ENCODE results near the gene STXBP5.

Gene STXBP5

DNA sequence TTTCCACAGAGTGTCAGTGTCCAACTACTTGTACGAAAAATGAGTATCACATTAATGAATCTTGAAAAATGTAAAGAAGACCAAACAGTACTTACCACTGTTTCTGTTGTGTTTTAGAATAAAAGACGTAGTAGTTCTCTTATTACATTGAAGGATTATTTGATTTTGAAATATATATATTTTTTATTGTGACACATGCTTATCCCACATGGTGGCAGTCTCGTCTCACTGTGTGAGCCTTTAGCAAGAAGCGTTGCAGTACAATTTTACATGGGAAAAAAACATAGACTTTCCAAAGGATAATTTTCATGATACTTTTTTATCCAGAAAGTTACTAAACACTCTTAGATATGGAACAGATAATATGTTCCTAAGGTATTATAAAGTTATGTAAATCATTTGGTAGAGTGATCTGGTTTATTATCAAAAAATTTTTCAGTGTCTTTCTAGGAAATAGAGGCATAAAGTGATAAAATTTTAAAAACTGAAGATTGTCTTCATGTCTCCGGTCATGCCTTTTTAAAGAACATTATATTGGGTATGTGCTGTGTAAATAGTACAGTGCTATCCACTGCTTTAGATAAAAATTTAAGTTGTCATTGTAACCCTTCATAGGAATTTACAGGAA lies 186.8 kb downstream of the STXBP5 start:
- no peak for DNase-seq

DNA sequence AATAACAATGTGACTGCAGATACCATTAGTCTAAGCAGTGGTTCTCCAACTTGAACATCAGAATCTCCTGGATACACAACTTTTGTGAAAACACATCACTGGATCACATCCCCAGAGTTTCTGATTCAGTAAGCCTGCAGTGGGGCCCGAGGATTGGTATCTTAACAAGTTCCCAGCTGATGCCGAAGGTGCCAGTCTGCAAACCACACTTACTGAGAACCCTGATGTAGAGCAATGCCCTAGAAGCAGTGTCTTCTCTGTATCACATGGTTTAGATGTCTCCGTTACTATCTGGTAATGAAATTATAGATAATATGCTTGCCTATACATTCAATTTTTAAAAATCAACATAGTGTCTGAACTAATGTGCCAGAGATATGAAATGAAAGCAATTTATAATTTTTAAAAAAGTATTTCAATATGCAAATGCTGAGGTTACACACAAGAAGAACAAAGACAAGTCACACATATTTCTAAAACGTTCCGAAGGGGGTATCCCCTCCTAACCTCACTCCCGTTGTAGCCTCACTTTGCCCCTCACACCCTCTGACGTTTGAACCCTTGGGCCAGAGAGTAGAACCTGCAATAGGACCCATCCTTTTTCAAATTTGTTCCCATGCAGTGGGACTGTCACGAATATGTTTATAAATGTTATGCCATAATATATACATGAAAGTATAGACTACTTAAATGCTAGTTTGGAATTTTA lies 188.9 kb downstream of the STXBP5 start:
- no peak for DNase-seq

DNA sequence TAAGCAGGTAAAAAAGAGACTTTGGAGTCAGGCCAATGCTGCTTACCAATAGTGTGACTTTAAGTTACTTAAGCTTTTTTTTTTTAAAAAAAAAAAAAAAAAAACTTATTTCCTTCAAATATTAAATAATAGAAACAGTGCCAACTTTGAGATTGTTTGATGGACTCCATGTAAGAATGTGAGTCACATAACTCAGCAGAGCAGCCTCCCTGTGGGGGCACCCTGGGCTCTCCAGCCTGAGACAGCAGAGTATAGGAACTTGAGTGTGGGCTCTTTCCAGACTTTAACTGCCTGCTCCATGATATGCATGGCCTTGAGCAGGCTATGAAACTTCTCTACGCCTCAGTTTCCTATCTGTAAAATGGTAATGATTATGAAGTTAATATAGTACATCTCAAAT lies 190.9 kb downstream of the STXBP5 start:
- DNase-seq = no peak

DNA sequence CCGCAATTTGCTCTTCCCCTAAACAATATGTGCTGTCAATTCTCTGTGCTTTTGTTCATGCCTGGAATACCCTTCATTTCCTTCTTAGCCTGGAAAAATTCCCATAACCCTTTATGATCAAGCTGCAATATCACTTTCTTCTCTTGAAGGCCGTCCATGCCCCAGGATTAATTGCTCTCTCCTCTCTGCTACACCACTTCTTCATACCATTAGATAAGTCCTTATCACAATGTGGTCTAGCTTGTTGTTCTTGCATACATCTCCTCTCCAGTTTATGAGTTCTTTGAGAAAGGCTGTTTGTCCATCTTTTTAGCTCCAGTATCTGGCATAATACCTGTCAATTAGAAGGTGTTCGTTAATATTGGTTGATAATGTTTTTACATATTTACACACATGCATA lies 193.1 kb downstream of the STXBP5 start:
- no peak for DNase-seq

DNA sequence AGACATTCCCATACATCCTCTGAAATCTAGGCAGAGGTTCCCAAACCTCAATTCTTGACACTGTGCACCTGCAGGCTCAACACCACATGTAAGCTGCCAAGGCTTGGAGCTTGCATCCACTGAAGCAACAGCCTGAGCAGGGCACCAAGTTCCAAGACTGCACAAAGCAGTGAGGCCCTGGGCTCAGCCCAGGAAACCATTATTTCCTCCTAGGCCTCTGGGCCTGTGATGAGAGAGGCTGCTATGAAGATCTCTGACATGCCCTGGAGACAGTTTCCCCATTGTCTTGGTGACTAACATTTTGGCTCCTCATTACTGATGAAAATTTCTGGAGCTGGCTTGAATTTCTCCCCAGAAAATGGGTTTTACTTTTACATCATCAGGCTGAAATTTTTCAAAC lies 196.8 kb downstream of the STXBP5 start:
- no peak for DNase-seq

DNA sequence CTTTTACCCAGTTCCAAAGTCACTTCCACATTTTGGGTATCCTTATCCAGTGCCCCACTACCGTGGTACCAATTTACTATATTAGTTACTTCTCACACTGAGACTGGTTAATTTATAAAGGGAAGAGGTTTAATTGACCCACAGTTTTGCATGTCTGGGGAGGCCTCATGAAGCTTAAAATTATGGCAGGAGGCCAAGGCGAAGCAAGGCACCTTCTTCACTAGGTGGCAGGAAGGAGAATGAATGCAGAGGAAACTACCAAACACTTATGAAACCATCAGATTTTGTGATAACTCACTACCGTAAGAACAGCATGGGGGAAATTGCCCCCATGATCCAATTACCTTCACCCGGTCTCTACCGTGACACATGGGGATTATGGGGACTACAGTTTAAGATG lies 197.6 kb downstream of the STXBP5 start:
- no peak for DNase-seq

DNA sequence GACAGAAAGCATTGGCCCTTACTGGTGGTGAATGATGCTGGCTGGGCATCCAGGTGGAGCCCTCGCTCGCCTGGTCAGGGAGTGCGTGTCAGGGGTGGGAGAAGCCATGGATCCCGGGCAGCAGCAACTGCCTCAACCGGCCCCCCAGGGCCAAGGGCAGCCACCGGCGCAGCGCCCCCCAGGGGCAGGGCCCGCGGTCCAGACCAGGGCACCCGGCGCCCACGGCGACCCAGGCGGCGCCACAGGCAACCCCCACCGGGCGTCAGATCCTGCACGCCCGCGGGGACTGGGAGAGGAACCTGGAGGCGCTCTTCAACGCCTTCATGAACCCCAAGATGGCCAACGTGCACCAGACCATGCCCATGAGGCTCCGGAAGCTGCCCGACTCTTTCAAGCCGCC lies 202.6 kb downstream of the STXBP5 start:
- DNase-seq = no peak

DNA sequence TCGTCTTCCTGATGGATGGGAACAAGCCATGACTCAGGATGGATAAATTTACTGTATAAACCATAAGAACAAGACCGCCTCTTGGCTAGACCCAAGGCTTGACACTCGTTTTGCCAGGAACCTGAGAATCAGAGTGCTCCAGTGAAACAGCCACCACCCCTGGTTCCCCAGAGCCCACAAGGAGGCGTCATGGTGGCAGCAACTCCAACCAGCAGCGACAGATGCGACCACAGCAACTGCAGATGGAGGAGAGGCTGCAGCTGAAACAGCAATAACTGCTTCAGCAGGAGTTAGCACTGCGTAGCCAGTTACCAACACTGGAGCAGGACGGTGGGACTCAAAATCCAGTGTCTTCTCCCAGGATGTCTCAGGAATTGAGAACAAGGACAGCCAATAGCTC lies 203.4 kb downstream of the STXBP5 start:
- DNase-seq = no peak

DNA sequence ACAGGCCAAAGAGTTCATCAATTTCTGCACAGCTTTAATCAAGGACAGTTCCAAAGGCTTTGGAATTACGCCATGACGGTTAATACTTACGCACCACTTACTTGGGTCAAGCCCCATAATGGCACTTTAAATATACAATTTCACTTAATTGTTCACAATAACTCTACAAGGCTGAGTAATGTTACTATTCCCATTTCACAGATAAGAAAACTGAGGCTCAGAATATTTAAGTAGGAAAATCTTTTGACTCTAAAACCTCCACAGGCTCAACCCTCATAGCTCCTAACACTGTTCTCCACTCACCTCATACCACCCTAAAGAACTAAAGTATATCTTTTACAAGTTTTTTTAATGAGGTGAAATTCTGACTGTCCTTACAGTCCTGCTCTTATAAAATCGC lies 212.4 kb downstream of the STXBP5 start:
- no peak for DNase-seq

DNA sequence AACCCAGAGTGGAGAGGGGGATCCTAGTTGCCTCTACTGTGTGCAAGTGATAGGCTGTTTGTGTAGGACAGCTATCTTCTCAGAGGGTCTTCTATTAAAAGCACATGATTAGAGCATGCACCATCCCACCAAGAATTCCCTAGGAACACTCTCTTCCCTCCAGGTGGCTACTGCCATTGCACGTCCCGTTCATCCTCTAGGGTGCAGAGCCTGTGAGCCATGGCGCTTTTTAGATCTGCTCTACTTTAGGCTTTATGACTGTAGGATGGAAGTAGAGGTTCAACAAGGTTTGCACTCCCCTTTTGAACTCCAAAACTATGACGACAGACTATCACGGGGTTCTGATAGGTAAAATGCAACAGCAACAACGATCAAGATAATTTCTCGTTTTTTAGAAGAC lies 213.7 kb downstream of the STXBP5 start:
- no peak for DNase-seq

DNA sequence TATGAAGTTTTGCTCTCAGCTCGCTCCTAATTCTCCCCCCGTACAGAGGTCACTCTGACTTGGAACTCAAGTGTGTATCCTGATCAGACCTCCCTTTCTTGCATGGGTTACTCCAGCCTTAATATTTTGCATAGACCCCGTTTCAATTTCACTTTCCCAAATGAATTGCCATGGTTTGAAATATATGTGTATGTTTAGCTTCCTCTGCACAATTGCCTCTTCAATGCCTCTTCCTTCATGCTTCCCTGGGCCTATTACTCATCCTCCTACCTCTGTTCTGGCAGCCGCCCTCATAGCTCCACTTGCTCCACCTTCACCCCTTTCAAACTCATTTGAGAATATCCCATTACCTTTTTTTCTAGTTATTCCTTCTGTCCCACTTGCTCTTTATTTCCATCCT lies 214.3 kb downstream of the STXBP5 start:
- no peak for DNase-seq

DNA sequence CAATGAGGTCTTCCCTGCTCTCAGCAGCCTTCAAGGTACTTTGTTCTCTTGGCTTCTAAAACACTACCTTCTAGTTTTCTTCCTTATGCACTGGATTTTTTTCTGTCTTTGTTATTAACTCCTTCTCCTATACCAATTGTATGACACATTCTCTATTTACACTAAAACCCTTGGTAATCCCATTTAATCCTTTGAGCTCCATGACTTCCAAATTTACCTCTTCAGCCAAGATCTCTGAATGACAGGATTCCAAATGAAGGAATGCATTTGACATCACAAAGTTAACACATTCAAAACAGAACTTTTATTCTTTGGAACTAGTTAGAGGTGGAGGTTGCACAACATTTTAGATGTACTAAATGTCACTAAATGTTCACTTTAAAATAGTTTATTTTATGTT lies 217.7 kb downstream of the STXBP5 start:
- DNase-seq = no peak

DNA sequence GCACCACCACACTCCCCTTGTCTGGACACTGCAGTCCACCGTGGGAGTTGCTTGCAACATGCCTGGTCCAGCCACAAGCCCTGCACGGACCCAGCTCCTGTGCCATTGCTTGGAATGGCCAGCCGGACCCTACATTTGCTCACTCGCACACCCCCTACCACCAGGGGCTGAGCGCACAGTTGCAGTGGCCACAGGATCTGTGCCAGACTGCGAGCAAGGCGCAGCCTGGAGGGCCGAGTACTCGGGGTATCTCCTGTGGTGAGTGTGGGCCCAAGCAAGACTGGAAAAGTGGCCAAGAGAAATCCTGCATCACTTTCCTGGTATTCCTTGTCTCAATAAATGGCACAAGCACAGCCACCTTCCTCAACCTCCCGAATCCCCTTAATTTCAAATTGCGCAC lies 218.9 kb downstream of the STXBP5 start:
- no peak for DNase-seq

DNA sequence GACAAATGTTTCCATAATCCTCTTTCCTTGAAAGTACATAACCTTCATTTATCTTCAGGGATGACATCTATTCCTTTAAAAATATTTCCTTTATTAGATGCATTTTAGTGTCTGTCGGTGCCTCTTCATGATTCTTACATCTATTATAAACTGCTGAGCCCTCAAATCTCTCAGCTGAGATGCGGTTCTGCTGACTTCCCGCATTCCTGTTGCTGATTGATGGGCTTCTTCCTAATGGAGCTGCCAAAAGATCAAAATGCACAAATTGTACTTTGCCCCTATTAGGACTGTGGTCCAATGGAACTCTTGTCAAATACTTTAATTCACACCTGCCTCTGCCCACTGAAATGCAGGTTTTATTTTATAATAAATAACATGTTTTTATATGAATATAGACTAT lies 225.6 kb downstream of the STXBP5 start:
- DNase-seq = no peak

DNA sequence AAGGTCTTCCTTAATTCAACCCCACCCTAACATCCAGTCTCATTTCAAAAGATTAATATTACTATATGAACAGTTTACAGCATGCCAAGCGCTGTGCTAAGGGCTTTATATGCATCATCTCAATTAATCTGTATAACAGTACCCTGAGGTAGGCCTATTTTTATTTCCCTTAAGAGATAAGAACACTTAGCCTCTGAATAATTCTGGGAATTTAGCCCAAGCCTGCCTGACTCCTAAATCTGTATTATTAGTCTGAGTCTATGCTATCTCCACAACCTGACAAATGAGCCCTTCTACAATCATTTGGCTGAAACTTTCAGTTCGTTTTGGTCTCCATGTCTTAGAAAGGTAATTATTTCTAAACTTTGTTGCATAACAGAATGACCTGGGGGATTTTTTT lies 226.6 kb downstream of the STXBP5 start:
- no peak for DNase-seq

DNA sequence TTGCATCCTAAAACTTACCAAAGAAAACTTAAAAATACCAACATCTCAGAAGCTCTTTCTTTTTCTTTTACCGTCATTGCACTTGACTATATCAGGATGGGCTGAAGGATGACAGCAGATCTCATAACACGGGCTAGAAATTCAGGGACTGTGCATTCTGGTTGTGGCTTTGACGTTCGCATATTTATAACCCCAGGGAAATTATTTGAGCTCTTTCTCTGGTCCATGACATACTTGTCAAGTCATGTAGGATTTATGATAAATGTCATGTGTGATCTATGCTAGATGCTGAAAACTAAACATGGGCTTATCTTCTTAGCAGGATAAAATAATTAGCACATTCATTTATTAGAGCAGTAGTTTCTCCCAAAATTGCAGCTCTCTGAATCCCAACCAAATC lies 229.9 kb downstream of the STXBP5 start:
- no peak for DNase-seq

DNA sequence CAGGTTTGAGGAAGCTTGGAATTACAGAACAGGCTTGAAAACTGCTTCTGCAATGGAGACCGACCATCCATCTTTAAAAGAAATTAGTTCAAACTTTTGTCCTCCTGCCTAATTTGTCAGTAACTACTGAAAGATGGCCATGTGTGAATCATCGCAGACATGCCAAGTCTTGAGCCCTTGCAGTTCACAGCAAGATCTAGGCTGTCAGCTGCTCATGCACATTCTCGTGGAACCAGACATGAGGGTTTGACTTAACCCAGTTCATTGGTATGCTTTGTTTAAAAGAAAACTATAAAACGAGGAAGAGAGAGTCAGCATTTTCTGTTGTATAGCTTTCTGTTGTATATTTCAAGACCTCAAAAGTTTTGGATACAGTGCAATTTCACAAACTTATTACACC lies 230.3 kb downstream of the STXBP5 start:
- no peak for DNase-seq

DNA sequence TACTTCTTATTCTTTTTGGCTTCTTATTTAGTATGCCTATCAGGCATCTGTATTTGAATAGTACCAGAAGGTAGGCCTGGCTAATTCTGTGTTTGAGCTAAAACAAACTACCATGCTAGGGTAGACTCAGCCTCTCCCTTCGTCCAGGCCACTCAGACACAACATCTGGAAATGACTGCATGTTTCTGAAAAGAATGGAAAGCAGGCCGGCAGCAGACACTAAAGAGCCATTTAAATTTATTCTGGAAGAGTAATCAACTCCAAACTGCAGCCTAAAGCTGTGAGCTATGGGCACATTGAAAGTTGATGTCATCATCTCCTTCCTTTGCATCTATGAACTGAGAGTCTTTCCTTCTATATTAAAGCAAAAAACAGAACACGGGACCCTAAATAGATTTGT lies 233.4 kb downstream of the STXBP5 start:
- no peak for DNase-seq

DNA sequence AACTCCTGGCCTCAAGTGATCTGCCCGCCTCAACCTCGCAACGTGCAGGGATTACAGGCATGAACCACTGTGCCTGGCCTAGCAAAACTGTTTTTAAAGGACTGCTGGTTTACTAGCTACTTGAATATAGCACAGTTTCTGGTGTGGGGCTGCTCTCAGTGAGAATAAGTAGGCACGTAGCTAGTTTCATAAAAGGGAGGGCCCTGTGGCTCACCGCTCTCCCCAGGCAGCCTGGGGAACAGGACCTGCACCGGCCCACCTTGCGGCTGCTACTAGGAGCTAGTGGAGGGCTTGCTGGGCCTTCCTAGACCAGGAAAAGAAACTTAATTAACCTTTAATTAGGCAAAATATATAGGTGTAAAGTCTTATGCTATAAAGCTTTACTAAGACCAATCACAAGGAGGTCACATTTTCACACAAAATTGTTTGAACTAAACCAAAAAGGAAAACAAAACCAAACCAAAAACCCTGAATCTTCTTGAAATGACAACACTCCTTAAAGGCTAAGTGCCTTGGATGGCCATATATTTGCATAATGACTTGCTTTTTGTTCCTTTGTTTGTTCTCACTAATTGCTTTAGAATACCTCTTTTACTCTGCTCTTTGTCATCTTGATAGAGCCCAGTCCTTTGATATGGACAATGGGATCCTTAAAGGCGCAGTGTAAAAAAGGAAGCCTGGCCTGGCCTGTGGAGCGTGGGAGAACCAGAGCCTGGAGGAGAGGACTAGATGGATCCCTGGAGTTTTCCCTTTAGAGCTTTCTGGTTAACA lies 234.7 kb downstream of the STXBP5 start:
- DNase-seq = no peak
